GM11168 (cell line): ENCODE results near the gene EXD3.
"Not testable (repeated sequence)": the region's sequence is repeated elsewhere in the genome, so short reads cannot be mapped to it uniquely, and the experiment has no call there.

Source experiments
- in situ Hi-C: fragments of 300-500 bp; cut with MboI; formaldehyde crosslinking; loops from one replicate; pipeline ENCODE4 v1.12.0; 2022; ENCODE audit warnings: low sequenced_read_pairs; ENCODE audit not compliant: unreplicated experiment

Gene EXD3

DNA sequence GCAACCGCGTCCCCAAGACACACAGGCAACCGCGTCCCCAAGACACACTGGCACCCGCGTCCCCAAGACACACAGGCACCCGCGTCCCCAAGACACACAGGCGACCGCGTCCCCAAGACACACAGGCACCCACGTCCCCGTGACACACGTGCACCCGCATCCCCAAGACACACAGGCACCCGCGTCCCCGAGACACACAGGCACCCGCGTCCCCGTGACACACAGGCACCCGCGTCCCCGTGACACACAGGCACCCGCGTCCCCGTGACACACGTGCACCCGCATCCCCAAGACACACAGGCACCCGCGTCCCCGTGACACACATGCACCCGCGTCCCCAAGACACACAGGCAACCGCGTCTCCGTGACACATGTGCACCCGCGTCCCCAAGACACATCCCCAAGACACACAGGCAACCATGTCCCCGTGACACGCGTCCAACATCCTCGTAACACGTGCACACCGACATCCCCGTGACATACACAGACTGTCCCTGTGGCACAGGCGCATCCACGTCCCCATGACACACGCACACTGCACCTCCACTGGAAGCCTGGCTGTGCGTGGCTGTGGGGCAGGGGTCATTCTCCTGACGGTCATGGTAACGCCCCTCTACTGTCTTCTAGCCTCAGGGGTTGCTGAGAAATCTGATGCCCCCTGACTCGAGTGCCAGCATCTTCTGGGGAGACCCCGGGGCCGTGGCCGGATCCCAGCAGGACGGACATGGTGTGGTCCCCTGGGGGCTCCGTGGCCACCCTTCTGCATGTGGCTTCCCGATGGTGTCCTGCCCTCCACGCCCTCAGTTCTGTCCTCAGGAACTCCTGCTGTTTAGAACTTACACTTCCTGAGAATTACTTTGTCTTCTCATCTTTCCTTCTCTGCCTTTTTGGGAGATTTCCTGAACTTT is 24.1 kb downstream of the EXD3 start:
- in situ Hi-C loops: no loop called here

DNA sequence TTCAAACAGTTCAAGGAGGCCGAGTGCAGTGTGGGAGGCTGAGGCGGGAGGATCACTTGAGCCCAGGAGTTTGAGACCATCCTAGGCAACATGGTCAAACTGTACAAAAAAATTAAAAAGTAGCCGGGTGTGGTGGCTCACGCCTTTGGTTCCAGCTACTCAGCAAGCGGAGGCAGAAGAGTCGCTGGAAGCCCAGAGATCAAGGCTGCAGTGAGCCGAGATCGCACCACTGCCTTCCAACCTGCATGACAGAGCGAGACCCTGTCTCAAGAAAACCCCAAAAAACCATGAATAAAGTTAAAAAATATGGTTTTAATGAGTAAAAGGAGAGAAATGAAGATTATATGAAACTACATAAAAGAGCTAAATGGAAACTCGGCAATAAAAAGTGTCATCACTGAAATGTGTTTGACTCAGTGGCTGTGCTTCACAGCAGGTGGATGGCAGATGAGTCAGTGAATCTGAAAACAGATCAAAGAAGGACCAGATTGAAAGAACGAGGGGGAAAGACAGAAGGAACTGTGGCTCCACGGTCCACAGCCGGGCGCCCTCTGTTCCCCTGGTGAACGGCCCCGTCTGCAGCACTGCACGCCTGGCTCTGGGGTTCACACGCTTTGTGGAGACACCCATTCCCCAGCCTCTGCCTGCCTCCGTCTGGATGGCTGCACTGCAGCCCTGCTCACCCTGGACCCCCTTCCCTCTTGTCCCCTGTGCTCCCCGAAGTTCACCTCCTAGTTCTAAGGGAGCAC is 25.1 kb downstream of the EXD3 start:
- in situ Hi-C loops: no loop called here

DNA sequence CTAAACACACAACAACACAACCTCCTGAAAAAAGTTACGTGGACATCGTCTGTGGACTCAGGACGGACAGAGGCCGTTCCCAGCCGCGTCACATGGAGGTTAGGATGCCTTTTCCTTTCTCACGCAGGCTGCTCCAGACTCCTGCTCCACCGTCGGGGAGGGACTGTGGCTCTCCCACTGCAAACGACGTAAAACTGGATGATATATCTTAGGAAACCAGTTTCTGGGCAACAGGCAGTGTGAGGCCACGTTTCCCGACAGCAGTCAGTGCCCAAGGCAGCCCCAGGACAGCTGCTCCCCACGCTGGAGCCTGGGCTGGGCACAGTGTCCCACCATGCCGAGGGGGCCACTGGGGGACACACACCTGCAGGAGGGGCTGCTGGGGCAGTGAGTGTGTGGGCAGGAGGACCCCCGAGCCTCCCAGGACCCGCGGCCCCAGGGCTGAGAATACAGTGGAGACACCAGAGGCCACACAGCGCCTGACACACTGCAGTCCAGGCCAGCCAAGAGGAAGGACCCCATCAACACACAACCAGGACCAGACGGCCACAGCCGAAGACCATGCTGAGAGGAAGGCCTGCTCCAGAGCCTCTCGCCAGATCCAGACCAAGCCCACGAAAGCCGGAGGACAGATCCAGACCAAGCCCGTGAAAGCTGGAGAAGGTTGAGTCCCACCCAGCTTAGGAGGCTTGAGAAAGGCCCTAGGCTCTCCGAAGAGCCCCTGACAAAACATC is 26.2 kb downstream of the EXD3 start:
- in situ Hi-C loops: no loop called here

DNA sequence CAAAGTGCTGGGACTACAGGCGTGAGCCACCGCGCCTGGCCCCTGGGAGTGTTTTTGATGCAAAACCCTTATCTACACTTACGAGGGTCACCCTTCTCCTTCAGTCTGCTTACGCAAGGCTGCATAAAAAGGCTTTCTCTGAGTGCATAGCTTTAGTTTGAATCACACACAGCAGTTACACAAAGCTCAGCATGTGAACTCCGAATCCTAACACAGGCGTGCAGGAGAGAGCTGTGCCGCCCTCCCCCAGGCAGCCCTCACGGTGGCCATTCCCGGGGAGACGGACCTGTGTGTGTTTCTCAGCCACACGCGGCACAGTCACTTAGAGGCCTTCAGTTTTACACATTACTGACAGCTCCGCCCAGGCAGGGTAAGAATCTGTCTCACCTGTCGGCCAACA is 26.7 kb downstream of the EXD3 start:
- in situ Hi-C loops: no loop called here

DNA sequence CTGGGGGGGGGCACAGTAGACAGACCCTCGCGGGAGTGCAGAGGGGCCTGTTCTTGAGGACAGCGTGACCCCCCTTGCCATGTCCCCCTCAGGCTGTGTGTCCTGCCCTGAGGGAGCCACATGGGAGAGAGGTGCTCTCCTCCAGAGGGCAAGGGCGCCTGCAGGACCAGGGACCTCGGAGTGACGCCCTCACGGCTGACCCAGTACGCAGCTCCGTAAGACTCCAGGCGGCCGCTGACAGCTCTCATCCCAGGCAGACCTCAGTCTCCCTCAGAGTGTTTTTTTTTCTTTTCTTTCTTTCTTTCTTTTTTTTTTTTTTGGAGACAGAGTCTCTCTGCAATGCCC is 27.3 kb downstream of the EXD3 start:
- in situ Hi-C loops: no loop called here

DNA sequence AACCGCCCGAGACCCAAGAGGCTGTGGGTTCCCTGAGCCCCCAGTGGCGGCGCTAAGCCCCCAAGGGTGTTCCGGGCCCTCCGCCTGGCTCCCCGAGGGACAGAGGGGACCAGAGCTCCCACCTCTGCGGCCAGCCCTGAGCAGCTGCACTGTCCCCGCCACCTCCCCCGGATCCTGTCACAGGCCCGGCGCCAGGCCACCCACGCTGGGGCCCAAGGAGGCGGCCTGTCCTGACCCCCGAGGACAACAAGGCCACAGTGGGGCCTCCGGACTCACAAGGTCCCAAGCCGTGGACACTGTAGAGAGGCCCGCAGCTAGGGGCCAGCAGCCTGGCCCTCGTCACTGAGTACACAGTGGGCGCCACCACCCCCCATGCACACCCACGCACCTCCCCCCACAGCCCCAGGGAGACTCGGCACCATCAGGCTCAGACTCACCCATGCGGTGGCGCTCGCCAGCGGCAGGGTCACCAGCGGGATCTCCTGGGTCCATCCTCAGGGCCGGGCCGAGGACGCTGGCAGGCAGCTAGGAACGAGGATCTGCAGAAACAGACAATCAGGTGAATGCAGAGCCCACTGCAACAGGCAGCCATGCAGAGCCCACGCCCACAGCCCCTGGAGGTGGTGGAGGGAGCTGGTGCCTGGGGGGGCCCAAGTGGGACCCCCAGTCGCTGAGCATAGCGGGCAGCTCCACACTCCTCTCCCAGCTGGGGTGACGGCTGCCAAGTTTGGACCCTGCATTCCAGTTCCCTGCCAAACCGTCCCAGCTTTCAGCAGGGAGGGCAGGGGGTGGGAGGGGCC is 27.9 kb downstream of the EXD3 start:
- in situ Hi-C loops: no loop called here

DNA sequence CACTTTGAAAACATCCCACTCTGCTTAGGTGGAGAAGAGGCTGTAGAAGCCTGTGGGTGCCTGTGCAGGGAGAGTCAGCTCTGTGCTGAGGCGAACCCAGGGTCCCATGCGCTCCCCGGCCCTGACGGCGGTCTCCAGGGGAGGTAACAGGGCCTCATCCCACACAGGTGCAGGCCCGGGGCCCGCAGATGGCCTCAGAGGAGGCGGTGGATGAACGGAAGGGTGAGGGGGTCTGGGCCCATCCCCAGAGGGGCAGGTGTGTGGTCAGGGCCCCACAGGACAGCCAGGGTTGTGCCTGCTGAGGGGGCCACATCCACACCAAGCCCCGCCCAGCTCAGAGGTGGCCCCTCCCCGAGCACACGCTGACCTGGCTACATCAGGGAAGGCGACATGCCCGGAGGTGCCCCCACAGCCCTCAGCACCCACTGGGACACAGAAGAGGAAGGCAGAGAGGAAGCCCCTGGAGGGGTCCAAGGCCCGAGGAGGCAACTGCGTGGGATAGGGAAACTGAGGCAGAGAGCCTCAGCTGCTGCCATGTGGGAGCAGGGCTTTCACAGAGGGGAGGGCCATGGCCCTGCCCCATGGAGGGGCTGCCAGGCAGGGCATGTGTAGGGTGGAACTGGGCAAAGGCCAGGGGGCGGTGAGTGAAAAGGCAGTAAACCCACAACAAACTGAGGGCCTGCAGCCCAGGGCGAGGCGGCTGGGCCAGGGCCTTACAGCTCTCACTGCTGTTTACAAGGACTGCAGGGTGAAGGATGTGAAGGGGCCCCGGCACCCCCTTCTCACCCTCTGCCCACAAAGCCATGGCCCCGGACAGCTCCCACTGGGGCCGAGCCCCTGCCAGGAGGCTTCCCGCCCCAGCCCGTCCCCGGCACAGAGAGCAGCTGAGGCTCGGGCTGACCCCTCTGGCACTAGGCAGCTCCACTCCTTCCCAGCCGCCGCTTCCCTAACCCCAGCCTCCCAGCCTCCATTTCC is 29.5 kb downstream of the EXD3 start:
- in situ Hi-C loops: no loop called here

DNA sequence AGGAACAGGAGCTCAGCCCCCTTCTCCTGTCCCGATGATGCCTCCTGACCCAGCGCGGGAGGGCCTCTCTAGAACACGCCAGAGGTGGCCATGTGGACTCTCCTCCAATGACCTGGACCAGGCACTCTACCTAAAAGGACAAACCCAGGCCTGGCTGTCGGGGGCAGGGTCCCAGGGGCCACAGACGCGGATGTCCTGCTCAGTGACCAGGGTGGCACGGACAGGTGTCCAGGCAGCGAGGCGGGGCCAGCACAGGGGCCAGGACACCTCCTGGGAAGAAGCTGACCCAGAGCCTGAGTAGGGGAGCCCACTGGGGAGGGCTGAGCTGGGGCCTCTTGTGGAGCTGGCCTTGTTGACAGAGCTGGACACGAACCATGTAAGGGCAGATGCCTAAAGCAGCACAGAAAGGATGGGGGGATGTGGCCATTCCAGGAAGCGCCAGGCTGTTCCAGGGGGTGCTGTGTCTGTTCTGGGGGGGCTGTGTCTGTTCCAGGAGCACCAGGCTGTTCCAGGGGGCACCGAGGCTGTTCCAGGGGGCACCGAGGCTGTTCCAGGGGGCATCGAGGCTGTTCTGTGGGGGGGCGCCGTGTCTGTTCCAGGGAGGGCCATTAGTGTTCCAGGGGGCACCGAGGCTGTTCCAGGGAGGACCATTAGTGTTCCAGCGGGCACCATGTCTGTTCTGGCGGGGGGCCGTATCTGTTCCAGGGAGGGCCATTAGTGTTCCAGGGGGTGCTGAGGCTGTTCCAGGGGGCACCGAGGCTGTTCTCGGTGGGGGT is 30.5 kb downstream of the EXD3 start:
- in situ Hi-C loops: no loop called here

DNA sequence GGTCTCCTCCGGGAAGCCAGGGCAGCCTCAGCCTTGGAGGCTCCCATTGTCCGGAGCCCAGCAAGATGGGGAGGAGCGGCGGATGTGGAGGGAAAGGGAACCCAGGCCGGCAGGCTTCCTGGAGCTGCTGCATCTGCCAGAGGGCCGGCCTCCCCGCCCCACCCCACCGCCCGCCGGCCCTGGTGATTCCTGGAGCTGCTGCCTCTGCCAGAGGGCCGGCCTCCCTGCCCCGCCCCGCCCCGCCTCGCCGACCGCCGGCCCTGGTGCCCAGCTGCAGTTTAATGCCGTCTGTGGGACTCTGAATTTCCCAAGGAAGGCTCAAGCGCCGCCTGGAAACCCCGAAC is 31.6 kb downstream of the EXD3 start:
- in situ Hi-C loops: no loop called here

DNA sequence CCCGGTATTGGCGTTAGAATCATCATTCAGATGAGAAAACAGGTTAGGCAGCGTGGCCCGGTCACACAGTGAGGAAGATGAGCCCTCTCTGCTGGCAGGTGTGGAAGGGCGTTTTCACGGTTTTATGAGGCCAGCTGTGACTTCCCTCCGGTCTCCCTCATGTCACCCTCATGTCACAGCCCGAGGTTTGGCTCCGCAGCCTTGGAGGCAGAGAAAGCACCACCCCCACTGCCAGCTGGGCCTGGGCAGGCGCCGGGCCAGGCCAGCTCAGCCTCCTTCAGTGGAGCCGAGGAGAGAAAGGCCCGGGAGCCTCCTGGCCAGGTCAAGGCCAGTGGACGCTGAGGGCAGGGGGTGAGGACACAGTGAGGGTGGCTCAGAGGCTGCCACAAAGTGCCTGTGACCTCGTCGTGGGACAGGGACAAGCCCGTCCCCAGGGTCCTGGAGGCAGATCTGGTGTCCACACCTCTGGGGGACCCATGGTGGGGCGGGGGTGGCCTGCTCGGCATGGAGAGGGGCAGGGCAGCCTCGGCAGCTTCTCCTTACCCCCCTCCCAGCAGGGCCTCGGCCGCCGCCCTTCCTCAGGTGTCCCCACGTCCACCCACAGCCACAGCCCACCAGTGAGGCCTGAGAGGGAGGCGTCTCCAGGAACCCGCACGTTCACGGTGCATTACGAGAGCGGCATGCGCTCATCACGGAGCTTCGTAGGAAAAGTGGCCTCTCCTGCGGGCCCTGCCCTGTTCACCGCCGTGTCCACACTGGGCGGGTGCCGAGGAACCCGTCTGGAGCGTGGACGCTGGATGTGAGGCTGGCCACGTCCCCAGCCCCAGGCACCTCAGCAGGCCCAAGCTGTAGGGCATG is 32.2 kb downstream of the EXD3 start:
- in situ Hi-C loops: no loop called here

DNA sequence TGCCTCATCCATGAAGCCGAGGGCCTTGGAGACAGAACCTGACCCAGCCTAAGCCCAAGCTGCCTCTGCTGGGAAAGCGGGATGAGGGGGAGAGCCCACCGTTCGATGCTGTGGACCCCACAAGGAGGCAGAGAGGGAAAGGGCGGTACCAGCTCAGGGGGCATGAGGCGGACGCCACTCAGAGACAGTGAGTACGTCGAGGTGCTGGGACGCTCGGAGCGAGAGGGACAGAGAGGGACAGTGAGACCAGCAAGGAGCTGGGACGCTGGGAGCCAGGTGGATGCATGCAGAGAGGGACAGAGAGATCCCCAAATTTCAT is 33.6 kb downstream of the EXD3 start:
- in situ Hi-C loops: no loop called here

DNA sequence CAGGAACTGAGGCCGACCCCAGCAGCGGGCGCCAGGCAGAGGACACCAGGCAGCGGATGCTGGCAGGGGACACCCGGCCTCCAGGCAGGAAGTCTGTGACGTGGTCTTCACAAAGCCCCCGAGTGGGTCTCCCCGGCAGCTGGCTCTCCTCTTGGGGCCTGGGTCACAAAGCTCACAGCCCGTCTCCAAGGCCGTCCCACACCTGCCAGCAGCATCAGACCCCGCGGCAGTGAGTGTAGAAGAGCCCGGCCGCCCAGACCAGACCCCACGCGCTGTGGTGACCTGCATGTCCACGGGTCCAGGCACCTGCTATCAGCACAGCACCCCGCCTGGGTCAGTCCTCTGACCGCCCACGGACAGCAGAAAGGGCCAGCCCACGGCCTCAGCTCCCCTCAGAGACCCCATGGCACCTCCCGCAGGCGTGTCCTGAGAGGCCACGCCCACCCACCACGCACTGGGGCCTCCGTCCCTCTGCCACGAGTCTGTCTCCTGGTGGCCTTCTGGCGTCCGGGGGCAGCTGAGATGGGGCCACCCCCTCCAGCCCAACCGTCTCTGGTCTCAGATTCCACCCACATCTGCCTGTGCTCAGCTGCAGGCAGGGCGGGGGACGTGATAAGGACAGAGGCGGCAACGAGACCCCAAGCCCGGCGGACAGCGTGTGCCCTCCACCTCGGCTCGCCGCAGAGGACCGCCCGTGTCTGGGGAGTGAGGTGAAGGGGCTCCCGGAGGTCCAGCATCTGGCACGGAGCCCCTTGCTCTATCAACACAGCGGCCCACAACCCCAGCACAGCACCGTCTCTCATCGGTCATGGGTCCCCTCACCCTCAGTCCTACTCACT is 34.2 kb downstream of the EXD3 start:
- in situ Hi-C loops: no loop called here

DNA sequence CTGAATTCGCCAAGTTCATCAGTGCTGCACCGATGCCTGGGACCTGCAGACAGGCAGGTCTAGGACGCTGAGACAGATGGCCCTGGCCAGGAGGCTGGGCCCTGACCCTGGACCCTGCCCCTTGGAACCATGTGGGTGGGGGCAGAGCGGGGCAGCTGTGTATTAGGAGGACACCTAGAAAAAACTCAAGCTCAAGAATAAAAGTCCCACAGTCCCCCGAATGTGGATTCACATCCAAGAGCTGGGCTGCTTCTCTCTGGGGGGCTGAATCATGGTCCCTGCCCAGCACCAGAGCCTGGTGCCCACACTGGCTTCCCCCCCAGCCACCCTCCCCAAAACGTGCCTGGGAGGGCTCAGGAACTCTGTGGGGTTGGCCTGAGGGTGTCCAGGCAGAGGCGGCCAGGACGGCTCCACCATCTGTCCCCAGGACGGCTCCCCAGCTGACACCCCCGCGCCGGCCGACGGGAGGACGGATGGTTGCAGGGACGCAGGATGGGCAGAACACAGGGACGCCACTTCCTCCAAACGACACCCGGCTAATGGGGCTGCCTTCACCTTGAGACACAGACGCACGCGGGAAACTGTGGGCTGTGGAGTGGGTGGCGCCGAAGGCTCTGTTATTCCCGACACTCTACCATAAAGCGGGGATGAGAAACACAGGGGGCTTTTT is 34.9 kb downstream of the EXD3 start:
- in situ Hi-C loops: no loop called here

DNA sequence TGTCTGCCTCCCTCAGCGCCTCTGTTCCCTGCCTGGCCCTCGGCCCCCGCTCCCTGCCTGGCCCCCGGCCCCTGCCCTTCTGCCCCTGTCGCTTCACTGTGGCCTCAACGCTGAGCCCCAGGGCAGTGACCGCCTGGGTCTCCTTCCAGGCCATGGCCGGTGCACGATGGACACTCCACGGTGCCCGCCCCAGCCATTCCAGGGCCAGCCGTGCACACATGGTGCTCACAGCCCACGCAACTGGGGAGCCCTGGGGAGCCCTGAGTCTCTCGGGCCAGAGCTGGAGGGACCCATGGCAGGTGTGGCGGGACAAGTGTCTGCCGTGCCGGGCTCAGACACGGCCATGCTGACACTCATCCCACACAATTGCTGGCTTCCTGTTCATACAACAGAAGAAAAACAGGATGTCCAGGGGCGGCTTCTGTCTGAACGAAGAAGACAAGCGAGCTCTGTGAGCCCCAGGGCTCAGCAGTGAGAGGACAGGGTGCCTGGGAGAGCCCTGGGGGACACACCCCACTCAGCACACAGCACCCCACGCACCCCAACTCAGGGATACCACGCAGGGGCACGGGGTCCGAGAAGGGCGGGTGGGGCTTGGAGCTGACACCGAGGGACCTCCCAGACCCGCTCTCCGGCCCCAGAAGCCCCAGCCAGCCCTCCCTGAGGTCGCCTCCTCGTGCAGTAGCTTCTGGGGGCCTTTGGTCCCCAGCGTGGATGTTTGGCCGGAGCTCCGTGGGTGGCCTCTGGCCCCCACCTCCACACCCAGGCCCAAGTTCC is 35.7 kb downstream of the EXD3 start:
- in situ Hi-C loops: no loop called here

DNA sequence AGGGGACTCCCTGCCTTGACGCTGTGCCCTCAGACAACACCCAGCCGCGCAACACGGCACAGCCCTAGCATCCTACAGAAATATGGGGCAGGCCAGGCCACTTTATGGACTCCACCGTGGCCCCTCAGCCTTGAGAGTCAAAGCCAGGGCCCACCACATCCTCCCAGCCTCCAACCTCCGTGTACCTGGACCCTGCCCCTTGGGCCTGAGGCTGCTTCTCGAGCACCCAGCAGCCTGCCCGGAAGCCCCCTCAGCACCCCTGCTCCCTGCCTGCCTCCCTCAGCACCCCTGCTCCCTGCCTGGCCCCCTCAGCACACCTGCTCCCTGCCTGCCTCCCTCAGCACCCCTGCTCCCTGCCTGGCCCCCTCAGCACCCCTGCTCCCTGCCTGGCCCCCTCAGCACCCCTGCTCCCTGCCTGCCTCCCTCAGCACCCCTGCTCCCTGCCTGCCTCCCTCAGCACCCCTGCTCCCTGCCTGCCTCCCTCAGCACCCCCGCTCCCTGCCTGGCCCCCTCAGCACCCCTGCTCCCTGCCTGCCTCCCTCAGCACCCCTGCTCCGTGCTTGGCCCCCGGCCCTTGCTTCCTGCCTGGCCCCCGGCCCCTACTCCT is 36.4 kb downstream of the EXD3 start:
- in situ Hi-C loops: not testable (repeated sequence)
